B cell (primary cell): ENCODE measurements around the gene SSBP2. TPM values are rescaled to one million over a fixed set of nuclear protein-coding genes. Genes with fewer than 3 reads are reported as not detected.

Experiments
- ATAC-seq: fragments of 200-7000 bp; cut with Tn5 transposase; one replicate; pipeline ENCODE4 v1.10.0; 2021; ENCODE audit warnings: low read depth, mild to moderate bottlenecking, moderate number of reproducible peaks, moderate library complexity
- CTCF ChIA-PET: fragments of 350-600 bp; sonication (Branson Sonifier 250); formaldehyde crosslinking; loops from one replicate; lab custom pipeline; 2021; ENCODE audit warnings: antibody characterized with exemption, inconsistent platforms; lab: Charles Lee
- POLR2A ChIA-PET: fragments of 350-600 bp; sonication (Branson Sonifier 250); formaldehyde crosslinking; loops from one replicate; lab custom pipeline; 2021; ENCODE audit warnings: antibody characterized with exemption; lab: Charles Lee
- DNase-seq: peaks from one replicate; pipeline ENCODE4 v3.0.0; 2013
- H2AFZ ChIP-seq: 2 replicates; pipeline ENCODE4 v1.6.1; 2012; ENCODE audit warnings: mild to moderate bottlenecking, low read depth, low read length; ENCODE audit not compliant: insufficient read depth, poor library complexity, severe bottlenecking
- H3K27ac ChIP-seq, 2 donors: 1 replicate in 1 of 2; 2 replicates in 1 of 2; pipeline ENCODE4 v1.5.1; 2012 to 2013; ENCODE audit warnings: low read length in 2 of 2, mild to moderate bottlenecking in 2 of 2, moderate library complexity in 1 of 2
- H3K27me3 ChIP-seq, 4 experiments: fragments of 200-600 bp in 1 of 4; sonication (generic) in 1 of 4; replicated peaks in 1 of 4; 1 replicate in 2 of 4; 2 replicates in 2 of 4; pipeline versions ENCODE4 v1.6.1 to v1.7.0; 2013 to 2016; ENCODE audit warnings: low read length in 3 of 4, mild to moderate bottlenecking in 2 of 4, mixed read lengths in 1 of 4, moderate library complexity in 1 of 4; ENCODE audit not compliant: insufficient read depth in 4 of 4, control insufficient read depth in 3 of 4; ENCODE audit errors: control extremely low read depth in 1 of 4
- H3K36me3 ChIP-seq, 2 experiments: replicated peaks in 1 of 2; 1 replicate in 1 of 2; 2 replicates in 1 of 2; pipeline versions ENCODE4 v1.6.1 to v1.7.1; 2013; ENCODE audit warnings: low read length in 1 of 2; ENCODE audit not compliant: insufficient read depth in 2 of 2, control insufficient read depth in 1 of 2; ENCODE audit errors: control extremely low read depth in 1 of 2, extremely low read depth in 1 of 2
- H3K4me1 ChIP-seq, 2 donors: fragments of 200-600 bp in 1 of 2; sonication (generic) in 1 of 2; 1 replicate in 1 of 2; 2 replicates in 1 of 2; pipeline versions ENCODE4 v1.5.1 to v1.6.1; 2013 to 2017; ENCODE audit warnings: low read length in 2 of 2; ENCODE audit not compliant: control insufficient read depth in 2 of 2, insufficient read depth in 2 of 2
- H3K4me2 ChIP-seq: replicated peaks from 2 replicates; pipeline ENCODE3; 2012; ENCODE audit warnings: mild to moderate bottlenecking, low read depth, low read length; ENCODE audit not compliant: poor library complexity, severe bottlenecking
- H3K4me3 ChIP-seq, 5 experiments: fragments of 200-600 bp in 1 of 5; sonication (generic) in 1 of 5; 1 replicate in 3 of 5; 2 replicates in 2 of 5; pipeline versions ENCODE4 v1.5.1 to v1.7.0; 2011 to 2016; ENCODE audit warnings: low read length in 4 of 5, mild to moderate bottlenecking in 4 of 5, low read depth in 2 of 5, control low read depth in 1 of 5, moderate library complexity in 1 of 5; ENCODE audit not compliant: insufficient read depth in 1 of 5; ENCODE audit errors: control extremely low read depth in 1 of 5, extremely low read depth in 1 of 5
- H3K79me2 ChIP-seq: fragments of 200-600 bp; sonication (generic); one replicate; pipeline ENCODE4 v1.6.0; 2016; ENCODE audit warnings: low read length; ENCODE audit not compliant: control insufficient read depth, insufficient read depth
- H3K9ac ChIP-seq: fragments of 200-600 bp; sonication (generic); 2 replicates; pipeline ENCODE4 v1.6.1; 2017; ENCODE audit warnings: mild to moderate bottlenecking, low read length, moderate library complexity
- H3K9me3 ChIP-seq, 3 donors: one replicate each; pipeline versions ENCODE4 v1.6.1 to v1.7.1; 2013; ENCODE audit warnings: low read length in 2 of 3; ENCODE audit not compliant: control insufficient read depth in 2 of 3, insufficient read depth in 1 of 3; ENCODE audit errors: control extremely low read depth in 1 of 3
- H4K20me1 ChIP-seq: 2 replicates; pipeline ENCODE4 v1.6.0; 2012; ENCODE audit warnings: mild to moderate bottlenecking, low read length; ENCODE audit not compliant: insufficient read depth, control insufficient read depth, poor library complexity, severe bottlenecking
- H3K27ac Mint-ChIP-seq: one replicate; pipeline ENCODE4 v1.8.0; 2021; ENCODE audit warnings: mixed read lengths
- H3K27me3 Mint-ChIP-seq: one replicate; pipeline ENCODE4 v1.8.0; 2021; ENCODE audit warnings: mixed read lengths
- H3K4me1 Mint-ChIP-seq: one replicate; pipeline ENCODE4 v1.8.0; 2021; ENCODE audit warnings: mixed read lengths
- H3K4me3 Mint-ChIP-seq: one replicate; pipeline ENCODE4 v1.8.0; 2021; ENCODE audit warnings: mixed read lengths
- H3K9me3 Mint-ChIP-seq: one replicate; pipeline ENCODE4 v1.8.0; 2022; ENCODE audit warnings: mixed read lengths; ENCODE audit not compliant: insufficient read depth
- EZH2 ChIP-seq: IDR thresholded peaks from 2 replicates; pipeline ENCODE4 v1.6.1; 2012; ENCODE audit warnings: borderline replicate concordance, low read depth, mild to moderate bottlenecking, moderate library complexity, low read length; ENCODE audit not compliant: insufficient read depth, poor library complexity, severe bottlenecking
- WGBS: methylation state at CpG from one replicate; pipeline ENCODE4 v1.1.5; 2013; ENCODE audit warnings: missing lambda C conversion rate; ENCODE audit not compliant: insufficient coverage; 5-methylcytosine and 5-hydroxymethylcytosine counted together
- intact Hi-C: fragments of 100-400 bp; cut with micrococcal nuclease; formaldehyde crosslinking; loops from one replicate; pipeline ENCODE4 v1.10.0; 2022
- polyA plus RNA-seq: library from polyadenylated mRNA; depleted of rRNA; stranded (reverse); fragments of >200 nt; gene quantifications from 2 replicates; pipeline ENCODE4 v1.2.3, GENCODE V29; 2012
- total RNA-seq, 2 donors: library from RNA; stranded (reverse); fragments of 120-200 nt in 1 of 2; gene quantifications; 1 replicate in 1 of 2; 2 replicates in 1 of 2; pipeline versions ENCODE4 v1.2.3 to v1.2.4, GENCODE V29; 2013 to 2022
- TF ChIP-seq, protein P1 (sequence below): fragments of 200-600 bp; IDR thresholded peaks from one replicate; pipeline ENCODE4 v1.8.0; 2022; ENCODE audit warnings: antibody characterized with exemption, mild to moderate bottlenecking

The SSBP2 gene
- total and polyA plus RNA-seq, 2 donors (not counting 1 experiment from before 2014, with no cell fraction given): 40.9 to 49.6 TPM

DNA sequence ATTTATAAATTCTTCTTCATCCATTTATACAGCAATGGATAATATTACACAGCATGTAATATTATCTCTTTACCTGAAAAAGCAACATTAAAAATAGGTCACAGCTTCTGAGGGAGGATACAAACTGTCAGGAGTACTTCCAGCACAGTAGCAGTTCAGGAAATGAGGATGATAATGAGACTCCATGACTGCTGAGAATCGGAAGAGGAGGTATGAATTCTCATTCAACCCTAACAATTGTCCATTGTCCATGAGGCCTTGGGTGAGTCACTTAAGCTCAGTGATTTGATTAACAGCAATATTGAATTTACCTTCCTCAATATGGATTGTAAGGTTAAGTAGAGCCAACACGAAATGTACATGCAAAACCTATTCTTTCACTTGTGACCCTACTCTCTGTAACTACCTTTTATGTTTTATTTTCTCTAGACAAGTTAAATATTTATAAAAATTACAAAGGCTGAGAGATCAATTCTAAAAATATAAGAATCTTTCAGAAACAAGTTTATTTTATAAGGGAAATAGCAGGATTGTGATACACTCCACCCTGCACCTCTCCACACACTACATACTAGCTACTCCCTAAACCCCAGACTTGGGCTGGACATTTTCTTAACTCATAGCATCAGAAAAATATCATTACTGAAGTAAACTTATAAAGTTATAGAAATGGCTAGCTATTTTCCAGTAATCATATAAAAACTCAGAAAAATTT, 197.9 kb downstream of the SSBP2 start:
- POLR2A ChIA-PET: no interaction called here

DNA sequence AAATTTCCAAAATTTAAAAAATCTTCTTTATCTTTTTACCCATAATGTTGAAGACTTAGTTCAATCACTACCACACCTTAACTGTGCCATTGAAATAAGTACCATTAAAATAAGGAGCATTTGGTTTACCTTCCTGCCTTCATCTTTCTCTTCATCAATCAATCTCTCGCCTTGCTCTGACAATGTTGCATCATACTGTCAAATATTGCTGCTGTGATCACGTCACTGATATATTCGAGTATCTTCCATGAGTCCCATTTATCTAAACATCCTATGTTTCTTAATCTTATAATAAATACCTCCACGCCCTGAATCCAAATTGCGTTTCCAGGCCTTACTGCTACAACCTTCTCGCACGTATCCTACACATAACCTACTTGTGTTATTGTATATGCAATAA, 201.8 kb downstream of the SSBP2 start:
- no peak overlapping the region for H3K9ac ChIP-seq
- H3K27ac Mint-ChIP-seq: no peak overlapping the region
- H3K4me1 Mint-ChIP-seq: peaks cover 5% of the 10 kb centered on the region
- no peaks in the 10 kb centered on the region for H3K79me2 ChIP-seq
- H3K4me3 ChIP-seq: no peak overlapping the region
- no peak for TF ChIP-seq EZH2
- TF ChIP-seq, protein P1, sequence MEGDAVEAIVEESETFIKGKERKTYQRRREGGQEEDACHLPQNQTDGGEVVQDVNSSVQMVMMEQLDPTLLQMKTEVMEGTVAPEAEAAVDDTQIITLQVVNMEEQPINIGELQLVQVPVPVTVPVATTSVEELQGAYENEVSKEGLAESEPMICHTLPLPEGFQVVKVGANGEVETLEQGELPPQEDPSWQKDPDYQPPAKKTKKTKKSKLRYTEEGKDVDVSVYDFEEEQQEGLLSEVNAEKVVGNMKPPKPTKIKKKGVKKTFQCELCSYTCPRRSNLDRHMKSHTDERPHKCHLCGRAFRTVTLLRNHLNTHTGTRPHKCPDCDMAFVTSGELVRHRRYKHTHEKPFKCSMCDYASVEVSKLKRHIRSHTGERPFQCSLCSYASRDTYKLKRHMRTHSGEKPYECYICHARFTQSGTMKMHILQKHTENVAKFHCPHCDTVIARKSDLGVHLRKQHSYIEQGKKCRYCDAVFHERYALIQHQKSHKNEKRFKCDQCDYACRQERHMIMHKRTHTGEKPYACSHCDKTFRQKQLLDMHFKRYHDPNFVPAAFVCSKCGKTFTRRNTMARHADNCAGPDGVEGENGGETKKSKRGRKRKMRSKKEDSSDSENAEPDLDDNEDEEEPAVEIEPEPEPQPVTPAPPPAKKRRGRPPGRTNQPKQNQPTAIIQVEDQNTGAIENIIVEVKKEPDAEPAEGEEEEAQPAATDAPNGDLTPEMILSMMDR: no peak
- no peaks in the 10 kb centered on the region for H3K27me3 Mint-ChIP-seq
- peaks cover 2% of the 10 kb centered on the region for H3K9me3 Mint-ChIP-seq
- ChIA-PET CTCF (no interaction called here), POLR2A (no interaction called here)
- H2AFZ ChIP-seq: no peak overlapping the region
- no peaks in the 10 kb centered on the region for H4K20me1 ChIP-seq
- no peaks in the 10 kb centered on the region for H3K27me3 ChIP-seq
- no peak overlapping the region for H3K4me2 ChIP-seq
- H3K4me3 Mint-ChIP-seq: no peak overlapping the region
- DNase-seq (no peak), ATAC-seq (no peak)
- H3K27ac ChIP-seq: no peak overlapping the region
- H3K36me3 ChIP-seq: peaks cover 0 to 8% of the 10 kb centered on the region in 2 experiments
- peaks cover 0 to 3% of the 10 kb centered on the region in 2 donors for H3K4me1 ChIP-seq
- 100% methylated on average over 3 of the region's 7 CpGs for WGBS
- intact Hi-C loops: no loop called here
- H3K9me3 ChIP-seq: peaks cover 0 to 4% (median 1%) of the 10 kb centered on the region in 3 donors

More for the DNA sequence above, 197.9 kb downstream of the SSBP2 start:
- Histone ChIP-seq H3K27me3 (no peaks in the 10 kb centered on the region), H3K4me3 (no peak overlapping the region), H3K36me3 (peaks cover 0 to 7% of the 10 kb centered on the region in 2 experiments), H4K20me1 (no peaks in the 10 kb centered on the region), H3K4me2 (no peak overlapping the region), H3K9ac (no peak overlapping the region), H3K9me3 (no peaks in the 10 kb centered on the region), H3K27ac (no peak overlapping the region), H2AFZ (no peak overlapping the region), H3K79me2 (no peaks in the 10 kb centered on the region), H3K4me1 (peaks cover 0 to 3% of the 10 kb centered on the region in 2 donors)
- Mint-ChIP-seq H3K4me3 (no peak overlapping the region), H3K9me3 (no peaks in the 10 kb centered on the region), H3K27ac (no peak overlapping the region), H3K4me1 (peaks cover 6% of the 10 kb centered on the region), H3K27me3 (no peaks in the 10 kb centered on the region)
- DNase-seq: no peak
- WGBS: no CpG with 5 or more reads among the region's 2 CpGs
- ATAC-seq: no peak
- intact Hi-C loops: no loop called here
- TF ChIP-seq, protein P1: no peak
- TF ChIP-seq EZH2: no peak
- CTCF ChIA-PET: no interaction called here
